ENCODE measurements around the gene GUCY2C.

Gene GUCY2C

DNA sequence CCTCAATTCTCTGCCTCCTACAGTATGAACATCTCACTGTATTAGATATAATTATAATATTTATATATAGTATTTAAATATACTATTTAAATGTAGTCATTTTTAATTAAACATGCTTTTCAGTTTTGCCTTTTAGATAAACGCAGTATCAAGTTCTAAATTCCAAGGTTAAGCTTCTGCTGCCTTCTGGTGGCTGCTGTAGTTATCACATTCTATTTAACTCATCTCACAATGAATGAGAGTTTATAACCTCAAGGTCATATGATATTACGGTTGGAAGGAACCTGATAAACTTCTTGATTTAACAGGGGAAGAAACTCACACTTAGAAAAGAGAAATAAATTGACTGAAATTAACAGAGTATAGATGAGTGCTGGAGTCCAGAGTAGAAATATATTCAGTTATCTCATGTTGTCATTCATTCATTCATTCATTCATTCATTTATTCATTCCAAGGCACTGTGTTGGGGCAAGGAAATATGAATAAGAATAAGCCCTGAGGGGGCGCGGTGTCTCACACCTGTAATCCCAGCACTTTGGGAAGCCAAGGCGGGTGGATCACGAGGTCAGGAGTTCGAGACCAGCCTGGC lies 31.9 kb downstream of the GUCY2C start:
- DNase-seq (ENCODE audit: low spot score) = no peak
- no peak overlapping the region for H3K4me3 ChIP-seq
- TF ChIP-seq CTCF (IDR thresholded peaks at IDR 0.05) = peak; percentile 30
- H3K27ac ChIP-seq = no peak overlapping the region

GRCh38 chr12:14663002-14663401 lies 33.4 kb downstream of the GUCY2C start:
- Histone ChIP-seq H3K27ac (no peak overlapping the region), H3K4me3 (no peak overlapping the region)
- no peak for TF ChIP-seq CTCF (IDR thresholded peaks at IDR 0.05)
- DNase-seq (ENCODE audit: low spot score) = no peak

- no peak for TF ChIP-seq CTCF (IDR thresholded peaks at IDR 0.05)
- Histone ChIP-seq H3K4me3 (no peak overlapping the region), H3K27ac (no peak overlapping the region)
- no peak for DNase-seq (ENCODE audit: low spot score)
Measured at GRCh38 chr12:14656846-14657245, 39.6 kb downstream of the GUCY2C start.

DNA sequence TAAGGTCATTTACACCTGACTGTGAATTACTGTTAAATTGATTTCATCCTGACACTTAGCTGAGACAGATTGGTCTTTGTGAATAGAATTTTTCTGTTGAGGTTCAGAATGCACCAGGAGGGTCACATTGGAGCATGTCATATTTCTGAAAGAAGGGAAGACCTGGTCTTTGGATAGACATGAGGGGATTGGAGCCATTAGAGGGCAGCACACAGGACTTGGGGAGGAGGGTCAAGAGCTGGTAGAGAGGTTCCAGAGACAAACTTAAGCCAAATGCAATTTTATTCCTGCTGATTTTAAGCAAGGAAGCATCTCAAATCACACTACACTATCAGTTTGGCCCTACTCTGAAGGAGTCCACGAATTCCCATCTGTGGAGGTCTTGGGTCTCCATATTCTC lies 41.1 kb downstream of the GUCY2C start:
- DNase-seq (ENCODE audit: low spot score) = no peak
- no peak for TF ChIP-seq CTCF (IDR thresholded peaks at IDR 0.05)
- H3K27ac ChIP-seq = no peak overlapping the region
- no peak overlapping the region for H3K4me3 ChIP-seq

- no peak for TF ChIP-seq CTCF (IDR thresholded peaks at IDR 0.05)
- H3K4me3 ChIP-seq = no peak overlapping the region
- no peak for DNase-seq (ENCODE audit: low spot score)
- no peak overlapping the region for H3K27ac ChIP-seq
Measured at GRCh38 chr12:14654842-14655241, 41.6 kb downstream of the GUCY2C start.

GRCh38 chr12:14654416-14654815 lies 42.0 kb downstream of the GUCY2C start:
- no peak overlapping the region for H3K27ac ChIP-seq
- TF ChIP-seq CTCF (IDR thresholded peaks at IDR 0.05) = no peak
- no peak overlapping the region for H3K4me3 ChIP-seq
- no peak for DNase-seq (ENCODE audit: low spot score)

GRCh38 chr12:14652483-14652882 lies 43.9 kb downstream of the GUCY2C start:
- Histone ChIP-seq H3K27ac (no peak overlapping the region), H3K4me3 (no peak overlapping the region)
- no peak for DNase-seq (ENCODE audit: low spot score)
- no peak for TF ChIP-seq CTCF (IDR thresholded peaks at IDR 0.05)

Data from coronary artery (tissue), 2 donors.